ENCODE measurements around the gene MLLT3. TPM values are rescaled to one million over a fixed set of nuclear protein-coding genes. Genes with fewer than 3 reads are reported as not detected.

The MLLT3 gene
- total RNA-seq, 1 donor from 2014 or later, result 79.1 TPM

DNA sequence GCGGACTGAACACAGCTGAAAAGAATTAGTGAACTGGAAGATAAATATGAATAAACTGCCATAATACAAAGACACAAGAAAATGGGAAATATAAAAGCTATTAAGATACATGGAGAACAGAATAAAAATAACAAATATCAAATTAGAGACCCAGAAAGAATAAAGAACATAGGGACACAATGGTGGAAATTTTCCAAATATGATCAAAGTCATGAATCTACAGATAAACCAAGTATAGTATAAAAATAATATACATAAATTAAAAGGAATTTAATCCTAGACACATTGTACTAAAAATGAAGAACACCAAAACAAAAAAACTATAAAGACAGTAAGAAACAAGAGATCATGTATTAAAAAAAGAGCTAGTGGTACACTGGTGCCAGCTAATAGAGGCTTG lies 194.9 kb downstream of the MLLT3 start:
- DNase-seq (ENCODE audit: low read depth), result no peak

DNA sequence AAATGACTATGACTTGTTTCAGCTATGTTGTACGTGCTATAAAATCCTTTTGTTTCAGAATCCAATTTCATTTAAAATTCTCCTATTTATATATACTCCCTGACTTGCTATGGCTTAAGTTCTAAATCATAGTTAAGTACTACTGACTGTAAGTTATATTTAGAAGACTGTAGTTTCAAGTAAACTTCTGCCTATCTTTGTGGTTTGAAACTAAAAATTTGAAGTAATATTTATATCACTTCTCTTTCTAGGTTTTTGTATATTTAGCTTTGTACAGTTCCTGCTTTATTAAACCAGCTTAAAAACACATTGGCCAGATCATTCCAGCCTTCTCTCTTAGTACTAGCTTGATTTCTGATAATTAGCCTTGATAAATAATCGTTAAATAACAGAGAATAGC lies 196.3 kb downstream of the MLLT3 start:
- no peak for DNase-seq (ENCODE audit: low read depth)

DNA sequence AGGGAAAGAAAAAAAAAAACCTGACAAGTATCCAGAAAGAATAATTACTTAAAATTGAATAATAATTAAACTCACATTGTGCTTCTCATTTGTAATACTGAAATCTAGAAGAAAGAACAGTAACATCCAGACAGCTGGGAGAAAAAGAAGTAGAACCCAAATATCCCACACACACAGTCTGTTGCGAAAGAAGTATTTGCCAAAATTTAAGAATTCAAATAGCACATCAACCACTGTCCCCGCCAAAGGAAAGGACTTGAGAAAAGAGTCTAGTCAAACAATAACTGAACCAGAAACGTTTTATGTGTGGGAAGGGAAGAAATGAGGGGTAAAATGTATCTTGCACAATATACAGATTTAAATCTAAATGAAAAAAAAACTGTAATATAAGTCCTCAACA lies 202.8 kb downstream of the MLLT3 start:
- DNase-seq (ENCODE audit: low read depth), result no peak

DNA sequence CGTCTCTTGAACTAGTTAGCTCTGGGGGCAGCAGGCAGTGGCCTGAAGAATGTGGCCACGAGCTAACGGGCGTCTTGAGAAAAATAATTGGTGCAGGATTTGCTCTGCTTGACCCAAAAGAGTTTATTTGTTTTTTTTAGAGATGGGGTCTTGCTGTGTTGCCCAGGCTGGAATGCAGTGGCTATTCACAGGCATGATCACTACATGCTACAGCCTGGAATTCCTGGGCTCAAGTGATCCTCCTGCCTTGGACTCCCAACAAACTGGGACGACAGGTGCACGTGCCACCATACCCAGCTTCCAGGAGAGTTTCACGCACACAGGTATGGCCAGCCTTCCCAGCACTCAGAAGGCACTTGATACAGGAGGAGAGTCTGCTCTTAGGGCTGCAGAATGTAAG lies 203.8 kb downstream of the MLLT3 start:
- no peak for DNase-seq (ENCODE audit: low read depth)

DNA sequence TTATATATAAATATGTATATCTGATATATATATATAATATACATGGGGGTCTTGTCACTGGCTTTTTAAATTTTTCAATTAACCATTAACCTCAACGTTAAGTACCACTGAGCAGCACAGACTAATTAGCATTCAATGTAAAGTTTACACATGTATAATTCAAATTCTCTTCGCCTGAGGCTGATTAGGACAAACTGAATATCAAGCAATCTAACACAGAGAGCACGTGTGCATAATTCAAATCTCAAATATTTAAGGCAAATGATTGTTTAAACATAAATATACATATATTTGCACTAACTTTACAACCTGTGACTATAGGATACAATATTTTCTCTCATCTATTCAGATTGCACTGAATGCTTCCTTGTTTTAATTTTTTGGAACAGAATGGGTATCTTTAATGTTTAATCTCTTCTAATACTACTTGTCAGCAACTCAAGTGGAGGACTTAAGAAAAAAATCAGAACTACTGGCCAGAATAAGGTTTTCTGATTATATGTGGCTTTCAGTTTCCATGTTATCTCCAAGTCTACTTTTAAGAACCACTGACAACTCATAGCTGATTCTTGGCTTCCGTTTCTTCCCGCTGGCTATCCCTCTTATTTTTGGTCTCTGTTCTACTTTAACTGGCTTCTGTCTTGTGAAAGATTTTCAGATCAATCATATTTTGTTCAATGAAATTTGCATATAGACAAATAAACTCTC lies 204.8 kb downstream of the MLLT3 start:
- no peak for DNase-seq (ENCODE audit: low read depth)

DNA sequence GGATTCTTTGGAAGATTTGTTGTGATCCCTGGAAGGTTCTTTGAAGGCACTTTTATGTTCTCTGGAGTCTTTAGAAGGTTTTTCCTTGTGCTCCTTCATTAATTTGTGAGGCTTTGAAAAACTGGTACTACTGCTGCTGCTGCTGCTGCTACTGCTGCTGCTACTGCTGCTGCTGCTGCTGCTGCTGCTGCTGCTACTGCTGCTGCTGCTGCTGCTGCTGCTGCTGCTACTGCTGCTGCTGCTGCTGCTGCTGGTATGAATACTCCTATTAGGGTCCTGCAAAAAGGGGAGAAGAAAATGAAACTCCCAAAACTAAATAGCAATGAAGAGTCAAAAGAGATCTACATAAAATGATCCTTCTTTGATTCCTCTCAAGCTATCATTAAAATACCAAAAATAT lies 208.1 kb downstream of the MLLT3 start:
- DNase-seq (ENCODE audit: low read depth), result no peak

DNA sequence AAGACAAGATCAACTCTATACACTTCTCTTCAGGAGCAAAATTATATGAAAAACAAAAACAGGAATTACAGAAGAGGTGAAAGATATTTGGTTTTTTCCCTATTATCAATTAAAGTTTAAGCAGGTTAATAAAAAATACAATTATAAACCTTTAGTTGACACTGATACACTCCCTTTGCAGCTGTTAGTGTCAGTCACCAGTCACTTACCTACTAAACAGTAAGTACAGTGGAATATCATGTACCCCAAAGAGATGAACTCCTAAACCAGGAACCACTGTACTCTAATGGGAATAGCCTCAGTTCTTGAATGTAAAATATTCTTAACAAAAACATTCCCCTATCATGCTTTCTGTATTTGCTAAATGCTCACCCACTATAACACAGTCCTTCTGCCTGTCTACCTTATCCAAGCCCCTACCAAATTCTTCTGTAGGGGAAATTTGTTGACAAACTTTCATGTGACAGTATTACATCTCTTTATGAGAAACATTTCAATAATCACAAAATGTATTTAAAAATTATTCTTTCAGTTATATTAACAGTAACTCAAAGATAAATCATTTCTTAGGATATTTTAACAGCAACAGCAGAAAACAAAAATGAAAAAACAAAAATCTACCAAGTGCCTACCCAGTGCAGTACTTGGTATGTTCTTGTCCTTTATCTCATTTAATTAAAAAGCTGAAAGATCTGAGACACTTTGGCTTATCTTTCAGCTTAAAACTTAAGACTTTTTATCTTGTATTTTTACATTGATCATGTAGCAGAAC lies 212.8 kb downstream of the MLLT3 start:
- peak; percentile 56 for DNase-seq (ENCODE audit: low read depth)

DNA sequence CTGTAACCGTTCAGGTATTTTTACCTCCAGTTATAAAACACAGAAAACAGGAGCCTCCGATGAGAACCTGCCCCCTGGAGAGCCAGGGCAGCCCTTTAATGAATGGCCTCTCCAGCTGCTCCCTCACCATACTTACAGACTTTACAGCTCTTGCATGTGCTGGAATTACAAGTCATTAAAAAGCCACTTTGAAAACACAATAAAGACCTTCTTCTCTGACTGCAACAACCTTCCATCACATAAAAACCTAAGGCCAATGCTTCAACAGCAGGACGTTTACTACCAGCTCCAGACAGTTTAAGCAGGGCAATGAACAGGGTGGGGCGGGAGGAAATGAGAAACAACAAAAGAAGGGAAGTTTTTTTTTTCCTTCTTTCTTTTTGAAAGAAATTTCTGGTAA lies 213.8 kb downstream of the MLLT3 start:
- peak; percentile 23 for DNase-seq (ENCODE audit: low read depth)

DNA sequence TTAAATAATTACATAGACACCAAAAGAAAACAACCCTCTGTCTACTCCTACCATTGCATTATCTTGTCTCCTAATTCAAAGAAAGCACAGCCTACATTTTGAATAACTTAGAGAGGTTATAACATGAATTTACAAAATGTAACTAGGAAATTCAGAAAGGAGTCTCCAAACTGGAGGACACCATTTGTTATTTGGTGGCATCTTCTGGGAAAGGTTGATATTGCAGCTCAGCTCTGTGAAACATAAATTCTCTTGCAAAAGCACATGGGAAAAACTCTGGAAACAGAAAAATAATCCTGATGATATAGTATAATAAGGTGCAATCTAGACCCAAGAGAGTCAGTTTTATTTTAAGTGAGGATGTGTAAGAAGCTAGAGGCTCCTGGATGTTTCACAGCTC lies 215.3 kb downstream of the MLLT3 start:
- DNase-seq (ENCODE audit: low read depth), result no peak

DNA sequence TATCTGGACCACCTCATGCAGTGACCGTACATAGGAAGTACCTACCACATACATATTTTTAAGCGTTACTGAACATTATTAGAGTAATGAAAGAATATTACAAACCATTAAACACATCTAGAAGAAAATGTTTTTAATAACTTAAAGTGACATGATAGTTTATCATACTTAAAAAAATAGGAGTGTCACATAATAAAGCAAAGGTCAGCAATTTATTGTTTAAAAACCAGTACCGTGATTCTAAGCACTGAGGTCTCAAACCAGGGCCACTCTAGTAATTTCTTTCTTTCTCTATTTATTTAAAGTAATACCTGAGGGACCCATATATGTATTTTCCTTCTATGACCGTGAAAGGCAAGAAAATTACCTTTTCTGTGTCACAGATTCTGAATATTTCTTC lies 216.0 kb downstream of the MLLT3 start:
- no peak for DNase-seq (ENCODE audit: low read depth)

DNA sequence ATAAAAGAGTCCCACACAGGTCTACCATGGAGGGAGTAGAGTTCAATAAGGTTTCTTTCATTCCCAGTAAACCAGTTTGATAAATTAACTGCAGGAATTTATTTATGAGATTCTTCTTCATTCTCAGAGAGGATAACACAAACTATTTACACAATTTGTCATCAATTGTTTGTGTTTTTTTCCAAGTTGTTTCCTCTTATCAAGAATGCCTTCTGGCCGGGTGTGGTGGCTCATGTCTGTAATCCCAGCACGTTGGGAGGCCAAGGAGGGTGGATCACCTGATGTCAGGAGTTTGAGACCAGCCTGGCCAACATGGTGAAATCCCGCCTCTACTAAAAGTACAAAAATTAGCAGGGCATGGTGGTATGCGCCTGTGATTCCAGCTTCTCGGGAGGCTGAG lies 216.7 kb downstream of the MLLT3 start:
- no peak for DNase-seq (ENCODE audit: low read depth)

DNA sequence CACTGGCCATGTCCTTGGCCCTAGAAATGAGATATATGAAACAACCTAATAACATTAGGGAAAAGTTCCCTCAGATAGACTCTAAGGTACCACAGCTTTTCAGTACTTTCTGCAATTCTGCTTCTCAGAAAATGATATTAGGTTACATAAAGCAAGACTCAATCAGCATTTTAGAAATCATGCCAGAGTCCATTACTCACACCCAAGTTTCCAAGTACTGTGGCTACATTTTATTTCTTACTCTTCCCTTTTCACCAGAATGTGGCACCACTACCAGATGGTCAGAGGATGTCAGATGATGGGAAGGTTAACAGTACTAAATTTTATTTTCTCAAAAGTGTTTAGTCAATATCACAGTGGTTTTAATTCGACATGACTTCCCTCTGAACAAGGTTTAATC lies 217.2 kb downstream of the MLLT3 start:
- DNase-seq (ENCODE audit: low read depth), result peak; percentile 58

DNA sequence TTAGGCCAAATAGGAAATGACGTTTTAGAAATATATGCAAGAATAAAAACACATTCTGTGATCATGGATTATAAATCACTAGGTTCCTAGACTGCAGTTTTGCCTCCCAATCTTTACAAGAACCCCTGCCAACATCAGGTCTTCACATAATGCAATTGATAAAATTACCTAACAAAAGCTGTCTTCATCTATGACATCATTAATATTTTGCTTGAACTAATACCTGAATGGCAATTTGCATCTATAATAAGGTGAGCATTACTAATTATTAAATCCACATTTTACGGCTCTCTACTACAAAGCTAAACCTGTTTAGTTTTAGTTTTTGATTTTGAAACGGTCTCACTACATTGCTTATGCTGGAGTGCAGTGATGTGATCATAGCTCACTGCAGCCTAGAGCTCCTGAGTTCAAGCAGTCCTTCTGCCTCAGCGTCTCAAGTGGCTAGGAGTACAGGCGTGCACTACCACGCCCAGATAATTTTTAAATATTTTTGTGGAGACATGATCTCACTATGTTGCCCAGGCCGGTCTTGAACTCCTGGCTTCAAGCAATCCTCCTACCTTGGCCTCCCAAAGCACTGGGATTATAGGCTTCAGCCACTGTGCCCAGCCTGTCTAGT lies 218.0 kb downstream of the MLLT3 start:
- no peak for DNase-seq (ENCODE audit: low read depth)

DNA sequence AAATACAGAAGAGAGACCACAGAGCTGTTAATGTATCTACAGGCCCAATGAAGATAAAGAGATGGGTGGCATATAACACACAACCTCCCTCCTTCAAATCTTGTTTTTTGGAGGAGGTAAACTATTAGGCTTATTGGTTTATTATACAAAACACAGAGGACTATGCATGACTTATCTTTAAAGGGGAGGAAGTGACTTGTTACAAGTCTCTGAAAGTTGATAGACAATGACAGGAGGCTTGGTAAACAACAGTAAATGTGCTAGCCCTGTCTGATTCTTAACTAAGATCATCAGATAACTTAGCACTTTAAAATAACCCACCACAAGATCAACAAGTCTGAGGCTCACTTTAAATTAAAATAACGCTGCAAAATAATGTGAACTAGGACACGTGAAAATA lies 219.0 kb downstream of the MLLT3 start:
- peak; percentile 47 for DNase-seq (ENCODE audit: low read depth)

DNA sequence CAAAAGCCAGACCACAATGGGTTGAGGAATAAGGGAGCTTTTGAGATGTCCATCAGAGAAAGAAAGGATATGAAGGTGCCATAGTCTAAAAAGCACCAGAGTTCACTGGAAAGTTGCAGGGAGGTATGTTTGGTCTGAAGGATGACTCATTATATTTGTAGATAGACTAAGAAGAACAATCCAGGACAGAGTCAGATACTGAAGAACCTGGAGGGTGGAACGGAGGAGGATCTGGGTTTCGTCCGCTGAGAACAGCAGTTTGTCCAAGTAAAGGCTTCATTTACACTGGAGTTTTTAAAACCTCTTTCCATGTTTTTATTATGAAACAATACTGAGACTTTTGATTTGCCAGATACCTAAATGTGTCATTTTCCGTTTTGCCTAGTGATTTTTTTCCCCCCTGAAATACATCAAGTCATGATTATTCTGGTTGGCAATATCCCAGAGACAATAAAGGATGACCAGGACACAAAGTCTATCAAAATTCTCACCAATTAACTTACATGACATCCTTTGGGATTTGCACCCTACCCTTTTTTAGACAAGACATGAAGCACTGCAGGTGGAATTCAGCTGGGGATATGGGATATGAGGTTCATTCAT lies 219.9 kb downstream of the MLLT3 start:
- no peak for DNase-seq (ENCODE audit: low read depth)

DNA sequence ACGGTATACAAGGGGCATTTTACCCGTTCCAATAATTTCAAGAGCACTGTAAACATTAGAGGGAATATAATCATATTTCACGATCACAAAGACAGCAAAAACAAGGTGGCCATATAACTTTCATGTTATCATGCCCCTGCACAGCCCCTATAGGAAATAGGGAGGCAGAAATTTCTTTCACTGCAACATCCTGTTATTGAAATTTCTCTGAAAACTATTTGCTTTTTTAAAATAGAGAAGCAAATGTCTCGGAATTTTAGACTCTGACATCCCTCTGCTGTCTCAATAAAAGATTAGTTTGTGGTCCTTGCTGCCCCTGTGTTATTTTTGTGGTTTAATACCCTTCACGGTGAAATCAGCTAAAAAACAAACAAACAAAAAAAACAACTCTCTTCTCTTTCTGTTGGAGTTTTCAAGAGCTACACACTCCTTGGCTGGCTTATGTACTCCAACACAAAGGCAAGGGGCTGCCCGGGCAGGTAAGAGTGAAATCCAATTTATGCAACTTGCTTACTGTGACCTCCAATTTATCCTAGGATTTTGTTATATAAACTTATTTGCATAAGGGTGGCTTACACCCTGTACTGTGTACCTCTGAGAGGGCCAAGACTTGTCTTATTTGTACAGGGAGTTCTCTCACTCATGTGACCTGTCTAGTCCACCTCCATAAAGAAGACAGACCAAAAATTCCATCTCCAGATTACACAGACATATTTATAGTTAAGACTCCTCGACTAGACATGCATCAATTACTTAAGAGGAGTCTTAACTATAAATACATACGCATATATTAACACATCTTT lies 223.6 kb downstream of the MLLT3 start:
- DNase-seq (ENCODE audit: low read depth), result no peak

DNA sequence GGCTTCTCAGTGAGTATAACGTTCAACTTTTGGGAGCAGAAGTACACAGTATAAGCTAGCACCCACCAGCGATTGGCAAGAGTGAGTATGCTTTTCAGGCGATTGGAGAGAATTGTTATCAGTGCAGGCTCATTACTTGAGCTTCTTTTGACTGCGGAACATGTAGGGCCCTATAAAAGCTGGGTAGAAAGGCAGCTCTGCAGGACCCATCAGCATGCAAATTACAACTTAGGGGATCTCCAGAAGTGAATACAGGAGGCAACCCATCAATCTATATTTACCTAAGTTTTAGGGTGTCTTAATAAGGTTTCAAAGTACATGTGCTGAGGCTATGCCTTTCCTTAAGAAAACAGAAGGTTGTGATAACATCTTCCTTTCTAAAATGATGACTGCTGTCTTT lies 225.0 kb downstream of the MLLT3 start:
- DNase-seq (ENCODE audit: low read depth), result no peak

DNA sequence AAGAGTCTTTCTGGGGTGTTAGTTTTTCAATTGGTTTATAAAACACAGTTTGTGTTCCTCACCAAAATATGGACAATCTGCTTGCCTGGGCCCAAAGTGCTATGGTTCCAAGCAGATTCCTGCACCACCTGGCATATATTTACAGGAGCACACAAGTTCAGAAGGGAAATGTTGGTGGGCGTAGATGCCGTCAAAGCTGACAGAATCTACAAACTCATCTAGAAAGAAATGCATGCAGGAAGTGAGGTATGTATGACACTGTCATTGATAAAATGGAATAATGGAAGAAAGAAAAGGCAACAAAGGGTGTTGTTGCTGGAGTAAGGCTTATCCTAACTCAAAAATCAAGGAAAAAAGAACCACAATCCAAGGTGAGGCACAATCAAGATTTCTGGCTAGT lies 225.8 kb downstream of the MLLT3 start:
- no peak for DNase-seq (ENCODE audit: low read depth)

DNA sequence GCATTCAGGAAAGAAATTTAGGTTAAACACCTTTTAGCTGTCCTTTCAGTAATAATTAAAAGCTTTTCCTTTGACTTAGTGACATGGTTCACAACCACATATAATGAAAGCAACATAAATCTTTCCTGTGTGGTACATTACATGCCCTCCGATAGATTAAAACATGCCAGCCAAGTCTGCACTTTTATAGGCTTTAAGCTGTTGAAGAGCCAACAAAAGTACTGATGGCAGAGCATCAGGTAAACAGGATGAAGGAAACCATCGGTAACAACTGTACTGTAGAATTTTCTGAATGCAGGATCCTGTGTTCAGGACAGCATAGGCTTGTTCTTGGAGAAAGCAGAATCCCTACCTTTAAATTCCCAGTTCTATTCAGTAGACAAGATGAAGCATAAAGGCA lies 226.6 kb downstream of the MLLT3 start:
- no peak for DNase-seq (ENCODE audit: low read depth)

DNA sequence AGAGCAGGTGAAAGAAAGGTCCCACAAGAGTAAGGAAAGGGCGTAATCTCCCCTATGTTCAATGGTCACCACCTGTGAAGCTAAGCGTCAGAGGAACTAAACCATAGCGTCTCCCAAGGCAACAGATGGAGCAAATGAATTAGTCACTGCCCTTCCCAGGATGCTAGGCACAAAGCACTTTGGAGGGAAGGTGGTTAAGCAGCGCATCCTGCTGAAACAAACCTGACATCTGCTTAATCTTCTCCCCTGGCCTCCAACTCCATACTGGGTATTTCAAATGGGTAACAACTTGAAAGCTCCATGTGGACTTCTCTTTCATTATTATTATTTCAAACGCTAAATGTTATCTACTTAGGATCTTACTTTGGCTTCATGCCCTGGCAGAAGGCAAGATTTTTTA lies 227.3 kb downstream of the MLLT3 start:
- DNase-seq (ENCODE audit: low read depth), result no peak

DNA sequence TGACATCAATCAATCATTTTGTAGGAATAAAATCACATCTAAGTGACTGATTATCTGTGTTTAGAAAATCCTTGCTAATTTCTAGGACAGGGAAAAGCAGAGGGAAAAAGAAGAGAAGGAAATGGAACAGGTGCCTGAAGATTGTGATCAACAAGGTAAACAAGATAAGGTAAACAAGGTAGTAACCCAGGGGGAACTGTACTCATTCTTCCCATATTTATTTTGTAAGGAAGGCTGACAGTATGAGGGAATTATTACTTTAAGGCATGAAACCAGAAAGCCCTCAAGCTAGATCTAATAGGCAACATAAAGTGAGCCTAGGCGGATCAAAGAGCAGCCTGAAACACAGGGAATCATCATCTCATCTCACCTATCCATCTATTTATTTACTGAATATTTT lies 231.1 kb downstream of the MLLT3 start:
- no peak for DNase-seq (ENCODE audit: low read depth)
